Measurements from ENCODE around the gene PNMA8C. TPM values are rescaled to one million over a fixed set of nuclear protein-coding genes. Genes with fewer than 3 reads are reported as not detected.

The PNMA8C gene
- total RNA-seq, 1 experiment from 2014 or later = not detected

DNA sequence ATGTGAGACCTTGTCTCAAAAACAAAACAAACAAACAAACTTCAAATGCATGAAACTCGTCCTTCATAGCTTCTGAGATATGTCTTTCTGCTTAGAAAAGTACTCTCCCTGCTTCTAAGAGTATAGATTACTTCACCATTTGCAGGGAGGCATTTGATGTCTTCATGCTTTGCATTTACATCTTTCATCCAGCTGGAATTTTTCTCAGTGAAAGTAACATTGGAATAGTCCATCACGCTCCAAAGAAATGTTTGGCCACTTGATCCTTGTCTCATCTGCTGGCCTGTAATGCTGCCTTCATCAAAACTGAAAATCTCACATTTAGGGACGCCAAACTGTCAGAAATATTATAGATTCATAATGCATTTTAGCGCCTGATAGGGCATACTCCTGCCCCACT, 23.4 kb upstream of the PNMA8C start:
- Histone ChIP-seq H3K4me3 (ENCODE audit: low read depth in 2 of 2, low read length in 2 of 2) (no peak overlapping the region), H3K4me1 (ENCODE audit: control insufficient read depth, insufficient read depth, low read length) (no peaks in the 10 kb centered on the region), H3K36me3 (ENCODE audit: control insufficient read depth, insufficient read depth, low read length) (no peaks in the 10 kb centered on the region), H3K27me3 (ENCODE audit: control insufficient read depth, insufficient read depth, low read length) (no peaks in the 10 kb centered on the region), H3K9me3 (ENCODE audit: control insufficient read depth, insufficient read depth, low read depth, low read length) (no peaks in the 10 kb centered on the region), H3K27ac (ENCODE audit: low read length) (no peak overlapping the region)
- CTCF ChIA-PET = interaction anchor here (1.2 kb wide), 1 partner anchor 48 kb away, joined by 3 read pairs; no protein-coding TSS in a partner anchor
- no peak for ATAC-seq
- intact Hi-C loops (cut with micrococcal nuclease; ENCODE audit: unreplicated experiment) = no loop called here
- in situ Hi-C loops (cut with HindIII; ENCODE audit: low pct_unique_long_range_greater_than_20kb, low sequenced_read_pairs) = no loop called here
- no peak for DNase-seq (ENCODE audit: low read depth, low spot score)
- POLR2A ChIA-PET = no interaction called here
- no peak for TF ChIP-seq POLR2AphosphoS5 (IDR thresholded peaks at IDR 0.05; ENCODE audit: low read depth, low read length)
- TF ChIP-seq, protein P1, sequence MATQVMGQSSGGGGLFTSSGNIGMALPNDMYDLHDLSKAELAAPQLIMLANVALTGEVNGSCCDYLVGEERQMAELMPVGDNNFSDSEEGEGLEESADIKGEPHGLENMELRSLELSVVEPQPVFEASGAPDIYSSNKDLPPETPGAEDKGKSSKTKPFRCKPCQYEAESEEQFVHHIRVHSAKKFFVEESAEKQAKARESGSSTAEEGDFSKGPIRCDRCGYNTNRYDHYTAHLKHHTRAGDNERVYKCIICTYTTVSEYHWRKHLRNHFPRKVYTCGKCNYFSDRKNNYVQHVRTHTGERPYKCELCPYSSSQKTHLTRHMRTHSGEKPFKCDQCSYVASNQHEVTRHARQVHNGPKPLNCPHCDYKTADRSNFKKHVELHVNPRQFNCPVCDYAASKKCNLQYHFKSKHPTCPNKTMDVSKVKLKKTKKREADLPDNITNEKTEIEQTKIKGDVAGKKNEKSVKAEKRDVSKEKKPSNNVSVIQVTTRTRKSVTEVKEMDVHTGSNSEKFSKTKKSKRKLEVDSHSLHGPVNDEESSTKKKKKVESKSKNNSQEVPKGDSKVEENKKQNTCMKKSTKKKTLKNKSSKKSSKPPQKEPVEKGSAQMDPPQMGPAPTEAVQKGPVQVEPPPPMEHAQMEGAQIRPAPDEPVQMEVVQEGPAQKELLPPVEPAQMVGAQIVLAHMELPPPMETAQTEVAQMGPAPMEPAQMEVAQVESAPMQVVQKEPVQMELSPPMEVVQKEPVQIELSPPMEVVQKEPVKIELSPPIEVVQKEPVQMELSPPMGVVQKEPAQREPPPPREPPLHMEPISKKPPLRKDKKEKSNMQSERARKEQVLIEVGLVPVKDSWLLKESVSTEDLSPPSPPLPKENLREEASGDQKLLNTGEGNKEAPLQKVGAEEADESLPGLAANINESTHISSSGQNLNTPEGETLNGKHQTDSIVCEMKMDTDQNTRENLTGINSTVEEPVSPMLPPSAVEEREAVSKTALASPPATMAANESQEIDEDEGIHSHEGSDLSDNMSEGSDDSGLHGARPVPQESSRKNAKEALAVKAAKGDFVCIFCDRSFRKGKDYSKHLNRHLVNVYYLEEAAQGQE (IDR thresholded peaks at IDR 0.05; ENCODE audit: insufficient read depth in 1 of 2, low read depth in 2 of 2, low read length in 1 of 2) = no peak
- no peak for TF ChIP-seq SIN3A (IDR thresholded peaks at IDR 0.05; ENCODE audit: borderline replicate concordance, insufficient read depth, low read depth, low read length)
- BruUV-seq (replicated peaks) = no TSS peak

DNA sequence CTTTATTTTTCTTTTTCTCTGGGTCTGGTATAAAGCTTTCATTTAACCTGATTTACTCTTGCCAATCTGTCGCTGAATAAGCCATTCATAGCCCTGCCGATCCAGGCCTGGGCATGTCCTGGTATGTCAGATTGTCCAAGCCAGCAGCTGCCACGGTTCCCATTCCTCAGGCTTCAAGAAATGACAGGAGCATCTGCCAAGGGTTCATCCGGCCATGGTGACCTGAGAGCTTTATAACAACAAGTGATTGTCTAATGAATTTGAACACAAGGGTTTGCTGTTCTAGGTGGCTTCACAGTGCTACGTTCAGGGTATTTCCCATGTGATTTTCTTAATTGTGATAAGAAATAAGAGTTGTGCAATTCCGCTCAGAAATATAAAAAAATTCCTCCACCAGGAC, 22.6 kb upstream of the PNMA8C start:
- ATAC-seq = no peak

More for the DNA sequence above, 22.6 kb upstream of the PNMA8C start:
- in situ Hi-C loops (cut with HindIII; ENCODE audit: low pct_unique_long_range_greater_than_20kb, low sequenced_read_pairs) = no loop called here
- H3K27me3 ChIP-seq (ENCODE audit: control insufficient read depth, insufficient read depth, low read length) = no peaks in the 10 kb centered on the region
- ChIA-PET POLR2A (no interaction called here), CTCF (interaction anchor here (1.2 kb wide), 1 partner anchor 48 kb away, joined by 3 read pairs; no protein-coding TSS in a partner anchor)
- H3K36me3 ChIP-seq (ENCODE audit: control insufficient read depth, insufficient read depth, low read length) = no peaks in the 10 kb centered on the region
- TF ChIP-seq SIN3A (IDR thresholded peaks at IDR 0.05; ENCODE audit: borderline replicate concordance, insufficient read depth, low read depth, low read length) (no peak), POLR2AphosphoS5 (IDR thresholded peaks at IDR 0.05; ENCODE audit: low read depth, low read length) (no peak), TCF7L2 (IDR thresholded peaks at IDR 0.05; ENCODE audit: low read depth, low read length) (no peak)
- TF ChIP-seq, protein P2, sequence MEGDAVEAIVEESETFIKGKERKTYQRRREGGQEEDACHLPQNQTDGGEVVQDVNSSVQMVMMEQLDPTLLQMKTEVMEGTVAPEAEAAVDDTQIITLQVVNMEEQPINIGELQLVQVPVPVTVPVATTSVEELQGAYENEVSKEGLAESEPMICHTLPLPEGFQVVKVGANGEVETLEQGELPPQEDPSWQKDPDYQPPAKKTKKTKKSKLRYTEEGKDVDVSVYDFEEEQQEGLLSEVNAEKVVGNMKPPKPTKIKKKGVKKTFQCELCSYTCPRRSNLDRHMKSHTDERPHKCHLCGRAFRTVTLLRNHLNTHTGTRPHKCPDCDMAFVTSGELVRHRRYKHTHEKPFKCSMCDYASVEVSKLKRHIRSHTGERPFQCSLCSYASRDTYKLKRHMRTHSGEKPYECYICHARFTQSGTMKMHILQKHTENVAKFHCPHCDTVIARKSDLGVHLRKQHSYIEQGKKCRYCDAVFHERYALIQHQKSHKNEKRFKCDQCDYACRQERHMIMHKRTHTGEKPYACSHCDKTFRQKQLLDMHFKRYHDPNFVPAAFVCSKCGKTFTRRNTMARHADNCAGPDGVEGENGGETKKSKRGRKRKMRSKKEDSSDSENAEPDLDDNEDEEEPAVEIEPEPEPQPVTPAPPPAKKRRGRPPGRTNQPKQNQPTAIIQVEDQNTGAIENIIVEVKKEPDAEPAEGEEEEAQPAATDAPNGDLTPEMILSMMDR (IDR thresholded peaks at IDR 0.05) = no peak
- TF ChIP-seq, protein P1 (IDR thresholded peaks at IDR 0.05; ENCODE audit: insufficient read depth in 1 of 2, low read depth in 2 of 2, low read length in 1 of 2) = no peak
- no peaks in the 10 kb centered on the region for H3K4me1 ChIP-seq (ENCODE audit: control insufficient read depth, insufficient read depth, low read length)
- no peak overlapping the region for H3K4me3 ChIP-seq (ENCODE audit: low read depth in 2 of 2, low read length in 2 of 2)
- no peak for DNase-seq (ENCODE audit: low read depth, low spot score)
- no peak overlapping the region for H3K27ac ChIP-seq (ENCODE audit: low read length)
- BruUV-seq (replicated peaks) = no TSS peak
- no peaks in the 10 kb centered on the region for H3K9me3 ChIP-seq (ENCODE audit: control insufficient read depth, insufficient read depth, low read depth, low read length)
- intact Hi-C loops (cut with micrococcal nuclease; ENCODE audit: unreplicated experiment) = no loop called here

All from Panc1 (cell line).